Stomach (tissue), 9 donors: ENCODE results near the gene LHFPL2. TPM values are rescaled to one million over a fixed set of nuclear protein-coding genes. Genes with fewer than 3 reads are reported as not detected.

Experiments used
- DNase-seq, 2 donors: peaks; one replicate each; pipeline versions ENCODE4 v3.0.0 to v3.0.0-alpha.2; 2013 to 2019
- H3K27ac ChIP-seq, 5 donors: fragments of 200-600 bp in 4 of 5; sonication (generic) in 4 of 5; one replicate each; pipeline ENCODE4 v1.5.1; 2013 to 2019; ENCODE audit warnings: mild to moderate bottlenecking in 1 of 5, moderate library complexity in 1 of 5
- H3K27me3 ChIP-seq, 3 donors: fragments of 200-600 bp; sonication (generic); one replicate each; pipeline ENCODE4 v1.5.1; 2017 to 2019; ENCODE audit warnings: mixed run types in 1 of 3
- H3K36me3 ChIP-seq, 4 donors: fragments of 200-600 bp; sonication (generic); 1 replicate in 3 of 4; 2 replicates in 1 of 4; pipeline ENCODE4 v1.5.1; 2016 to 2019
- H3K4me1 ChIP-seq, 4 donors: fragments of 200-600 bp; sonication (generic); one replicate each; pipeline ENCODE4 v1.5.1; 2016 to 2019
- H3K4me3 ChIP-seq, 4 donors: fragments of 200-600 bp; sonication (generic) in 3 of 4; one replicate each; pipeline ENCODE4 v1.5.1; 2016 to 2019; ENCODE audit warnings: mild to moderate bottlenecking in 1 of 4
- H3K9me3 ChIP-seq, 4 donors: fragments of 200-600 bp; sonication (generic); one replicate each; pipeline ENCODE4 v1.5.1; 2016 to 2019
- CTCF ChIP-seq, 7 experiments: fragments of 450-650 bp in 4 of 7; fragments of 200-600 bp in 3 of 7; sonication (generic) in 3 of 7; IDR thresholded peaks; one replicate each; pipeline ENCODE4 v1.5.1; 2016 to 2019; ENCODE audit warnings: antibody characterized with exemption in 7 of 7, control low read depth in 2 of 7, mild to moderate bottlenecking in 1 of 7
- EP300 ChIP-seq: sonication (generic); formaldehyde crosslinking; IDR thresholded peaks from one replicate; pipeline ENCODE4 v1.6.1; 2017; ENCODE audit warnings: antibody characterized with exemption
- POLR2A ChIP-seq, 4 donors: fragments of 450-650 bp; IDR thresholded peaks; one replicate each; pipeline ENCODE4 v1.6.1; 2016; ENCODE audit warnings: antibody characterized with exemption in 4 of 4, control low read depth in 2 of 4, mild to moderate bottlenecking in 1 of 4, moderate library complexity in 1 of 4
- POLR2AphosphoS5 ChIP-seq, 3 donors: sonication (generic); formaldehyde crosslinking; IDR thresholded peaks; one replicate each; pipeline ENCODE4 v1.6.1; 2016; ENCODE audit warnings: antibody characterized with exemption in 3 of 3
- WGBS, 5 donors: extraction: QIAGEN DNeasy Blood & Tissue Kit in 3 of 5; methylation state at CpG; one replicate each; pipeline versions ENCODE4 v1.1.5 to v1.1.7; 2013 to 2018; 5-methylcytosine and 5-hydroxymethylcytosine counted together
- intact Hi-C: fragments of 100-400 bp; cut with DNase I; formaldehyde crosslinking; loops from one replicate; pipeline ENCODE4 v1.15.1; 2023; ENCODE audit warnings: low total_unique reads
- polyA plus RNA-seq, 3 donors: library from polyadenylated mRNA; stranded (reverse); fragments of 200-250 nt; gene quantifications; one replicate each; pipeline ENCODE4 v1.2.3, GENCODE V29; 2013
- total RNA-seq, 5 donors: library from RNA; depleted of rRNA; stranded (reverse); fragments of >200 nt; gene quantifications; one replicate each; pipeline versions ENCODE4 v1.1.0 to v1.2.3, GENCODE V29; 2014 to 2016
- donor health status: healthy with polysubstance abuse.
- donor health status: Bipolar disorder and iron deficiency.
- donor health status: healthy.

The LHFPL2 gene
- total and polyA plus RNA-seq, 8 donors = 3.7 to 53.6 (median 24.3) TPM

GRCh38 chr5:78593465-78593864 is 55.1 kb downstream of the LHFPL2 start:
- no peak for TF ChIP-seq CTCF (IDR thresholded peaks at IDR 0.05)
- no peak for TF ChIP-seq EP300
- no peak for TF ChIP-seq POLR2A (IDR thresholded peaks at IDR 0.05)
- TF ChIP-seq POLR2AphosphoS5 (IDR thresholded peaks at IDR 0.05) = no peak
- intact Hi-C loops = no loop called here
- no peaks in the 10 kb centered on the region for H3K36me3 ChIP-seq
- WGBS, 5 donors = 82 to 91% (median 87%) methylated on average over 2 of the region's 2 CpGs
- H3K27ac ChIP-seq = peak overlapping the region in 3 of 5 donors; percentile 60 to 76 (median 69)
- DNase-seq = no peak
- no peaks in the 10 kb centered on the region for H3K9me3 ChIP-seq
- H3K4me3 ChIP-seq = no peak overlapping the region
- H3K27me3 ChIP-seq = no peaks in the 10 kb centered on the region
- peaks cover 25 to 63% (median 43%) of the 10 kb centered on the region in 4 donors for H3K4me1 ChIP-seq

GRCh38 chr5:78592735-78593386 is 55.7 kb downstream of the LHFPL2 start:
- Histone ChIP-seq H3K4me1 (peaks cover 25 to 69% (median 49%) of the 10 kb centered on the region in 4 donors), H3K9me3 (no peaks in the 10 kb centered on the region), H3K36me3 (no peaks in the 10 kb centered on the region), H3K4me3 (no peak overlapping the region), H3K27me3 (no peaks in the 10 kb centered on the region), H3K27ac (peak overlapping the region in 2 of 5 donors; percentile 67 to 69)
- TF ChIP-seq CTCF (IDR thresholded peaks at IDR 0.05) = no peak
- TF ChIP-seq POLR2A (IDR thresholded peaks at IDR 0.05) = no peak
- no peak for TF ChIP-seq POLR2AphosphoS5 (IDR thresholded peaks at IDR 0.05)
- TF ChIP-seq EP300 = no peak
- intact Hi-C loops = no loop called here
- WGBS, 5 donors = 88 to 96% (median 91%) methylated on average over 7 of the region's 7 CpGs
- no peak for DNase-seq

GRCh38 chr5:78591972-78592700 is 56.4 kb downstream of the LHFPL2 start:
- Histone ChIP-seq H3K4me3 (no peak overlapping the region), H3K27me3 (no peaks in the 10 kb centered on the region), H3K36me3 (no peaks in the 10 kb centered on the region), H3K27ac (peak overlapping the region; percentile 24 to 67 (median 42)), H3K9me3 (no peaks in the 10 kb centered on the region), H3K4me1 (peaks cover 32 to 76% (median 55%) of the 10 kb centered on the region in 4 donors)
- WGBS, 5 donors = 68 to 83% (median 80%) methylated on average over 9 of the region's 9 CpGs
- TF ChIP-seq CTCF (IDR thresholded peaks at IDR 0.05) = no peak
- TF ChIP-seq POLR2AphosphoS5 (IDR thresholded peaks at IDR 0.05) = no peak
- no peak for TF ChIP-seq POLR2A (IDR thresholded peaks at IDR 0.05)
- TF ChIP-seq EP300 = no peak
- intact Hi-C loops = no loop called here
- DNase-seq = no peak

GRCh38 chr5:78591138-78591612 is 57.4 kb downstream of the LHFPL2 start:
- DNase-seq = no peak
- Histone ChIP-seq H3K4me3 (no peak overlapping the region), H3K4me1 (peaks cover 33 to 74% (median 54%) of the 10 kb centered on the region in 4 donors), H3K9me3 (no peaks in the 10 kb centered on the region), H3K27ac (peak overlapping the region in 3 of 5 donors; percentile 42 to 67 (median 64)), H3K27me3 (no peaks in the 10 kb centered on the region), H3K36me3 (no peaks in the 10 kb centered on the region)
- TF ChIP-seq EP300 (no peak), CTCF (IDR thresholded peaks at IDR 0.05) (no peak), POLR2AphosphoS5 (IDR thresholded peaks at IDR 0.05) (peak in 1 of 3 donors; percentile 23)
- WGBS, 5 donors = 38 to 53% (median 44%) methylated on average over 6 of the region's 6 CpGs
- intact Hi-C loops = no loop called here
